A549 (cell line): ENCODE measurements around the gene AQP2.

Experiments used
- POLR2AphosphoS2 ChIP-seq: conservative IDR thresholded peaks from 2 replicates; pipeline ENCODE4 v1.6.1; 2012; ENCODE audit warnings: low read length, improper control_type of control experiment, inconsistent platforms
- TF ChIP-seq, protein P1 (sequence below): fragments of >200 bp; sonication (Bioruptor Twin); formaldehyde crosslinking; IDR thresholded peaks from 3 replicates; pipeline ENCODE4 v1.5.1; 2016

DNA sequence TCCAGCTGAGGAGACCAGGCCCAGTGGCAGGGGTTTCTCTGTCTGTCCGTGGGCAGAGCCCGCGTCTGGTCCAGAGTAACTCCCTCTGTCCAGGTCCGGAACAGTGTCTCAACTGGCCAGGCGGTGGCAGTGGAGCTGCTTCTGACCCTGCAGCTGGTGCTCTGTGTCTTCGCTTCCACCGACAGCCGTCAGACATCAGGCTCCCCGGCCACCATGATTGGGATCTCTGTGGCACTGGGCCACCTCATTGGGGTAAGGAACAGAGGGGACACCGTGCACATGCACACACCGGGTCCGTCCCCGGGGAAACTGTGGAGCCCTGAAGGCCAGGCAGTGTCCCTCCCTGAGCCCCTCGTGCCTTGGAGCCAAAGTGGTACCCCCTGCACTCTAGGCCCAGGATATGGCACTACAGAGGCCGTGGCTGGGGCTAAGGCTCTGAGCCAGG, 23.7 kb downstream of the AQP2 start:
- TF ChIP-seq POLR2AphosphoS2: no peak
- TF ChIP-seq, protein P1, sequence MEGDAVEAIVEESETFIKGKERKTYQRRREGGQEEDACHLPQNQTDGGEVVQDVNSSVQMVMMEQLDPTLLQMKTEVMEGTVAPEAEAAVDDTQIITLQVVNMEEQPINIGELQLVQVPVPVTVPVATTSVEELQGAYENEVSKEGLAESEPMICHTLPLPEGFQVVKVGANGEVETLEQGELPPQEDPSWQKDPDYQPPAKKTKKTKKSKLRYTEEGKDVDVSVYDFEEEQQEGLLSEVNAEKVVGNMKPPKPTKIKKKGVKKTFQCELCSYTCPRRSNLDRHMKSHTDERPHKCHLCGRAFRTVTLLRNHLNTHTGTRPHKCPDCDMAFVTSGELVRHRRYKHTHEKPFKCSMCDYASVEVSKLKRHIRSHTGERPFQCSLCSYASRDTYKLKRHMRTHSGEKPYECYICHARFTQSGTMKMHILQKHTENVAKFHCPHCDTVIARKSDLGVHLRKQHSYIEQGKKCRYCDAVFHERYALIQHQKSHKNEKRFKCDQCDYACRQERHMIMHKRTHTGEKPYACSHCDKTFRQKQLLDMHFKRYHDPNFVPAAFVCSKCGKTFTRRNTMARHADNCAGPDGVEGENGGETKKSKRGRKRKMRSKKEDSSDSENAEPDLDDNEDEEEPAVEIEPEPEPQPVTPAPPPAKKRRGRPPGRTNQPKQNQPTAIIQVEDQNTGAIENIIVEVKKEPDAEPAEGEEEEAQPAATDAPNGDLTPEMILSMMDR: 0 out of 3 replicates have a peak, but pooled peaks have one; percentile 22
